Measurements from ENCODE around the gene HINFP. TPM values are rescaled to one million over a fixed set of nuclear protein-coding genes. Genes with fewer than 3 reads are reported as not detected.
"Not testable (repeated sequence)": the region's sequence is repeated elsewhere in the genome, so short reads cannot be mapped to it uniquely, and the experiment has no call there.

HINFP gene
- total RNA-seq, 1 experiment from 2014 or later = 23.4 TPM

- Mint-ChIP-seq H3K36me3 (ENCODE audit: insufficient read depth, unreplicated experiment) (peaks cover 46% of the 10 kb centered on the region), H3K4me1 (ENCODE audit: insufficient read depth, unreplicated experiment) (peaks cover 16% of the 10 kb centered on the region), H3K9me3 (ENCODE audit: unreplicated experiment) (no peaks in the 10 kb centered on the region), H3K4me3 (ENCODE audit: unreplicated experiment) (peak overlapping the region; percentile 78), H3K27me3 (ENCODE audit: insufficient read depth, unreplicated experiment) (no peaks in the 10 kb centered on the region), H3K27ac (ENCODE audit: low read depth, unreplicated experiment) (peak overlapping the region; percentile 99)
- CTCF ChIA-PET = interaction anchor here (0.6 to 1.6 kb wide), 11 partner anchors 9 to 459 kb away, joined by 3 to 6 read pairs (median 4); partner anchors contain the start of gene TRAPPC4
- peak; percentile 67 for DNase-seq (ENCODE audit: unreplicated experiment)
- POLR2A ChIA-PET = interaction anchor here (0.7 to 1.5 kb wide), 4 partner anchors 33 to 153 kb away, joined by 3 read pairs; partner anchors contain the start of genes HYOU1, RPS25, TRAPPC4 and VPS11
- intact Hi-C loops (cut with micrococcal nuclease) = loop anchor here (2.0 to 10.0 kb wide), 5 partner anchors 20 to 184 kb away; partner anchors contain the start of genes HINFP, HYOU1, RPS25 and TRAPPC4
- BruUV-seq (replicated peaks) = no TSS peak
- peak; percentile 51 for TF ChIP-seq CTCF (IDR thresholded peaks at IDR 0.05; ENCODE audit: unreplicated experiment)
Observed at GRCh38 chr11:119100246-119100970, 21.0 kb upstream of the HINFP start.

DNA sequence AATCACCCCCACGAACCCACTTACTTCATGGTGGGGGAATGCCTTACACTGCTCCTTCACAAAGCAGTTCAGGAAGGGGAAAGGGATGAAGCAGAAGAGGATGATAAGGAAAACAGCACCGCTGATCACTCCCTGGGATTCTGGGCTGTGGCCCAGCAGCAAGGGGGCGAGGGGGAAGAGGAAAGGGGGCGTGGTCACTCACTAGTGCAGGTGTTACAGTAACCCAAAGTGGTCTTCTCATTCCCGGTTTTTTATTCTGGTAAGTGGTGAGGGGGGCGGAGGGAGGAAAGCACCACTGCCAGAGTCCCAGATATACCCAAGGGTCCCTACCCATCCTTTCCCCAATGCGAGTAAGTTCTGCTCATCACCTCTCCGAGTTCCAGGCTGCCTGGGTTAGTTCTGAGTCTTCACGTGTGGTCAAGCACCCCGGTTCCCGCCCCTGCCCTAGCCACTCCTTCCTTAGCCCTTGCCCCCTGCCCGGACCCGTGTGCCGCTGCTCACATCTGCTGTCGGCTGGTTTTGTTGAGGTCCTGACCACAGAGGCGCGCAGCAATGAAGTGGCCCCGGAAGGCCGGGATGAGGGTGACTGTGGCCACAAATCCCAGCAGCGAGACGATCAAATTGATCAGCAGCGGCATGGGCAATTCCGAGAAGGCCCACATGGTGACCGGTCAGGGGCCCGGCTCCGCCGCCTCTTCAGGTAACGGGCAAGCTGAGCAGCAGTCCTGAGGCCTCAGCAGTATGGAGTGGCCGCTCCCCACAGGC is 20.2 kb upstream of the HINFP start:
- Mint-ChIP-seq H3K27me3 (ENCODE audit: insufficient read depth, unreplicated experiment) (no peaks in the 10 kb centered on the region), H3K36me3 (ENCODE audit: insufficient read depth, unreplicated experiment) (peaks cover 41% of the 10 kb centered on the region), H3K9me3 (ENCODE audit: unreplicated experiment) (no peaks in the 10 kb centered on the region), H3K4me3 (ENCODE audit: unreplicated experiment) (peak overlapping the region; percentile 78), H3K4me1 (ENCODE audit: insufficient read depth, unreplicated experiment) (peaks cover 16% of the 10 kb centered on the region), H3K27ac (ENCODE audit: low read depth, unreplicated experiment) (peak overlapping the region; percentile 99)
- CTCF ChIA-PET = interaction anchor here (0.6 to 1.6 kb wide), 5 partner anchors 9 to 272 kb away, joined by 3 to 6 read pairs (median 3); no protein-coding TSS in a partner anchor
- intact Hi-C loops (cut with micrococcal nuclease) = loop anchor here (2.0 to 10.0 kb wide), 5 partner anchors 20 to 184 kb away; partner anchors contain the start of genes HINFP, HYOU1, RPS25 and TRAPPC4
- POLR2A ChIA-PET = interaction anchor here (0.6 to 9.3 kb wide), 20 partner anchors 7 to 336 kb away, joined by 3 to 149 read pairs (median 7); partner anchors contain the start of genes HINFP, HMBS, HYOU1 and MCAM
- peak; percentile 8 for TF ChIP-seq CTCF (IDR thresholded peaks at IDR 0.05; ENCODE audit: unreplicated experiment)
- DNase-seq (ENCODE audit: unreplicated experiment) = peak; percentile 41
- TSS peak; percentile 56 for BruUV-seq (replicated peaks)

GRCh38 chr11:119101759-119102423 is 19.5 kb upstream of the HINFP start, which contains the start of gene DPAGT1:
DPAGT1 (minus strand) TSS chr11:119101853; CDS start chr11:119101655, 198 bp downstream.
- H3K36me3 Mint-ChIP-seq (ENCODE audit: insufficient read depth, unreplicated experiment) = peaks cover 34% of the 10 kb centered on the region
- no peaks in the 10 kb centered on the region for H3K27me3 Mint-ChIP-seq (ENCODE audit: insufficient read depth, unreplicated experiment)
- ChIA-PET POLR2A (interaction anchor here (0.6 to 9.3 kb wide), 33 partner anchors 8 to 410 kb away, joined by 3 to 149 read pairs (median 4); partner anchors contain the start of genes CBL, DDX6, HINFP and HMBS), CTCF (interaction anchor here (0.6 to 1.8 kb wide), 11 partner anchors 10 to 530 kb away, joined by 3 to 15 read pairs (median 4); no protein-coding TSS in a partner anchor)
- TF ChIP-seq CTCF (IDR thresholded peaks at IDR 0.05; ENCODE audit: unreplicated experiment) = no peak
- peak within 1 kb of the TSS; percentile 99 for H3K27ac Mint-ChIP-seq (ENCODE audit: low read depth, unreplicated experiment)
- no TSS peak for BruUV-seq (replicated peaks)
- H3K4me1 Mint-ChIP-seq (ENCODE audit: insufficient read depth, unreplicated experiment) = peaks cover 16% of the 10 kb centered on the region
- intact Hi-C loops (cut with micrococcal nuclease) = loop anchor here (1.0 to 10.0 kb wide), 6 partner anchors 19 to 183 kb away; partner anchors contain the start of genes HINFP, HYOU1, RPS25 and TRAPPC4
- H3K9me3 Mint-ChIP-seq (ENCODE audit: unreplicated experiment) = no peaks in the 10 kb centered on the region
- H3K4me3 Mint-ChIP-seq (ENCODE audit: unreplicated experiment) = peak within 1 kb of the TSS; percentile 78
- DNase-seq (ENCODE audit: unreplicated experiment) = peak; percentile 99

GRCh38 chr11:119103161-119103664 is 18.2 kb upstream of the HINFP start:
- H3K9me3 Mint-ChIP-seq (ENCODE audit: unreplicated experiment); DNase-seq (ENCODE audit: unreplicated experiment); H3K27me3 Mint-ChIP-seq (ENCODE audit: insufficient read depth, unreplicated experiment); BruUV-seq (replicated peaks): not testable (repeated sequence)
- Mint-ChIP-seq H3K36me3 (ENCODE audit: insufficient read depth, unreplicated experiment) (peaks cover 21% of the 10 kb centered on the region), H3K4me3 (ENCODE audit: unreplicated experiment) (peak overlapping the region; percentile 78), H3K27ac (ENCODE audit: low read depth, unreplicated experiment) (peak overlapping the region; percentile 99), H3K4me1 (ENCODE audit: insufficient read depth, unreplicated experiment) (peaks cover 17% of the 10 kb centered on the region)
- ChIA-PET POLR2A (interaction anchor here (0.6 to 9.3 kb wide), 15 partner anchors 9 to 312 kb away, joined by 3 to 149 read pairs (median 8); partner anchors contain the start of genes DDX6, HINFP, HMBS and NLRX1), CTCF (interaction anchor here (0.6 to 1.8 kb wide), 9 partner anchors 19 to 892 kb away, joined by 3 to 15 read pairs (median 4); no protein-coding TSS in a partner anchor)
- intact Hi-C loops (cut with micrococcal nuclease) = loop anchor here (10.0 kb wide), 1 partner anchor 182 kb away; no protein-coding TSS in a partner anchor
